SW480 (cell line): ENCODE measurements around the gene TEKT5.

Source experiments
- DNase-seq: peaks from one replicate; pipeline ENCODE4 v3.0.0-alpha.2; 2016; ENCODE audit warnings: low spot score

TEKT5 gene

GRCh38 chr16:10610499-10611184, 84.1 kb downstream of the TEKT5 start:
- no peak for DNase-seq

GRCh38 chr16:10609402-10609774, 85.3 kb downstream of the TEKT5 start:
- no peak for DNase-seq

- no peak for DNase-seq
Observed at GRCh38 chr16:10608687-10609401, 85.9 kb downstream of the TEKT5 start.

DNA sequence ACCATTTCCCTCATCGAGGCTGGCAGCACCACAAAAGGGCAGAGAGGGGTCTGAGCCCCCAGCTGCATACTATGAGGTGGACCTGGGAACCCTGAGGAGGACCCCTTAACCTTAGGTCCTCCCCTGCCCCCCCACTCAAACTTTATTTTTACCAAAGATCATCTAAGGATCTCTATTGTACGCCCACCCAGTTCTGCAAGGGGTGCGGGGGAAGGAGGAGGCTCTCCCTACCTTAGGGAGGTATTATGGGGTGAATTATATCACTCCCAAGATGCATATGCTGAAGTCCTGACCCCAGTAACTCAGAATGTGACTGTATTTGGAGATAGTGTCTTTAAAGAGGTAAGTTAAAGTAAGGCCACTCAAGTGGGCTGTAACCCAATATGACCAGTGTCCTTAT, 87.6 kb downstream of the TEKT5 start:
- no peak for DNase-seq

- no peak for DNase-seq
Observed at GRCh38 chr16:10606607-10607006, 88.1 kb downstream of the TEKT5 start.

- DNase-seq = no peak
Observed at GRCh38 chr16:10605636-10606035, 89.1 kb downstream of the TEKT5 start.

DNA sequence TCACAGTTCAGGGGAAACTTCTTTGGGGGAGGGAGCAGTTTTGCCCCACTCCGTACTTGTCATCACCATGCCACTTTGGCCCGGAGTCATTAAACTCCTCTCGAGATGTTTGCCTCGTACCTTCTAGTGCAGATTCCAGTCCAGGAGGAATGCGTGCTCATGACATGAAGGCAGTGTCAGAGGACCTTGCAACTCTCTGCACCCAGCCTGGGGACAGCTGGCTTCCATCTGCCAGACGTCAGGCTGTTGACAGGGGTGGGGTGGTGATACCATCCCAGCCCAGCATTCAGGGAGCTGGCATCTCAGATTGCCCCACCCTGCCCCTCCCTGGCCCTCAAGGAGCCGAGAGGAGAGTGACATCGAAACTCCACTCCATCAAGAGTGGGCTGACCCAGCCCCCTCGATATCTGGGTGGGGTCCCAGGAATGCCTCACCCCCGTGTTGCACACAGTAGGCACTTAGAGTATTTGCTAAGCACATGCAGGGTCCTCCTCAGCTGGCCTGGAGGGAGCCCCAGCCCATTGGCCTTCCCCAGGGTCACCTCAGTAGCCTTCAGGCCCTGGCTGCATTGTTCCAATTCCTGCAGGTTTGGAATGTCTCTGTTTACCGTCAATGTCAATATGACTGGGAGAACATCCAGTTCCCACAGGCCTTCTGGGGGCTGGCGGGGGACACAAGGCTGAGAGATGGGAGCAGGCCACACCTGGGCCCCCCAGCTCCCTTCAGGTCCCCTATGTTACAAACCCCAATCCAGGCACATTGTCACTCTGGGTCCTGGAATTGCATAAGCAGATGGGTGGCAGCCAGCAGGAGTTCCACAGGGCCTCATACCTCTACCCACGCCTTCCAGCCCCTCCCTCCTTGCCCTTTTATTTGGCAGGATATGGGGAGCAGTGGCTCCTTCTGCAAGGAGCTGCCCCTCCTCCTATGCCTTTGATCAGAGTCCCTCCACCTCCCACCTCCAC, 93.0 kb downstream of the TEKT5 start:
- no peak for DNase-seq

DNA sequence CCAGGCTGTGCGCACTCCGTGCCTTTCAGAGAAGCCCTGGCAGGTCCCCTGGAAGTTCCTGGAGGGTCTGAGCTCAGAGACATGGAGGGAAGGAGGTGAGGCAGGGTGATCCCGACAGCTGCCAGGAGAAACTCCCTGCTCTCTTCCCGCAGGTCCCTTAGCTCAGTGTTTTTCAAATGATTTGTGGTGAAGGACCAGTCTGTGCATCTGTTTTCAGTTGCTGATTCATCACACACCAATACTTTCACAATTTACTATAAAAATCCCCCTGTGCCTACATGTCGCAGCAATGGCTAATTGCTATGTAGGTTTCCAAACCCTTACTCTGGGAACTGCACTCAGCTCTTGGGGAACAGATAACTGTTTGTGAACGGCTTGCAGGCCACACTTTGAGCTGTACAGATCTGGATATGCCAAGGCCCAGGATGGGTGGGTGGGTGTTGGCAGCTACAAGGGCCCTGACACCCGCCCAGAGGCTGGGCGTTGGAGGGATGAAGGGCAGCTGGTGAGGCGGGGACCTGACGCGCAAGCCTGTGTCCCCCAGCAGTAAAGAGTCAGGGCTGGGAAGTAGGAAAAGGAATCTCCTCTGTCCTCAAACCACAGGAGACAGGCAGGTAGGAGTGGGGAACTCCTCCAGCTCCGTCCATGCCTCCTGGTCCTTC, 93.8 kb downstream of the TEKT5 start:
- no peak for DNase-seq

- no peak for DNase-seq
Observed at GRCh38 chr16:10599626-10600025, 95.1 kb downstream of the TEKT5 start.

DNA sequence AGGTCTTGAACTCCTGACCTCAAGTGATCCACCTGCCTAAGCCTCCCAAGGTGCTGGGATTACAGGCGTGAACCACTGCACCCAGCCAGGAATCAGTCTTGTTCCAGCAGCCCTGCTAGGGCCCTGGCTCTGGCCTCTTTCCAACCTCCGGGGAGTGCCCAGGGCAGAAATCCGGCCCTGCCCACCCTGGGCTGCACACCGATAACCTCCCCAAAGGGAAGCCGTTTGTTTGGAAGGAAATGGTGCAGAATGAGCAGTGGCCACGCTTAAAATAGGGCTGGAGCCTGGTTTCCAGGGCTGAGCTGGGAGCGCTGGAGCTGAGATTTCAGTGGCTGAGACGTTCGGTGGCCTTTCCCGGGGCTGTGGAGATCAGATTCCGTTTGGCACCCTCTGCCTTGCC, 96.6 kb downstream of the TEKT5 start:
- DNase-seq = no peak

- no peak for DNase-seq
Observed at GRCh38 chr16:10597187-10597601, 97.5 kb downstream of the TEKT5 start.

GRCh38 chr16:10594312-10594950, 100.3 kb downstream of the TEKT5 start:
- DNase-seq = no peak

GRCh38 chr16:10592611-10593010, 102.1 kb downstream of the TEKT5 start:
- no peak for DNase-seq

GRCh38 chr16:10590342-10590741, 104.4 kb downstream of the TEKT5 start:
- DNase-seq = no peak

GRCh38 chr16:10589109-10589508, 105.6 kb downstream of the TEKT5 start:
- no peak for DNase-seq

DNA sequence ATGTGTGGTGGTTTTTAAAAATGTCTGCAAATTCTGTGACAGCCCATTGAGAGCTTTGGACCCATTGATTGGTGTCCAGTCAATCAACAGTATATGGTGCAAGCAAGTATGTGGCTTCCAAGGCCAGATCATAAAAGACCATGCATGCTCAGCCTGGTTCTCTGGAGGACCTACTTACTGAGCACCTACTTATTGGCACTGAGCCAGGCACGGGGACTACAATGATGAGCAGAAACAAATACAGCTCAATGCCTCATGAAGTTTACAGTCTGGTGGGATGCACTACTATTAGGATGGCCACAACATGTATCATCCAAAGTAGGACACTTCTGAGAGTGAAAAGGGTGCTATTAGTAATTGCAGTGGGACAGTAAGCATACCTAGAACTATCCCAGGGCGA, 107.1 kb downstream of the TEKT5 start:
- no peak for DNase-seq

GRCh38 chr16:10584981-10585438, 109.7 kb downstream of the TEKT5 start:
- DNase-seq = no peak

DNA sequence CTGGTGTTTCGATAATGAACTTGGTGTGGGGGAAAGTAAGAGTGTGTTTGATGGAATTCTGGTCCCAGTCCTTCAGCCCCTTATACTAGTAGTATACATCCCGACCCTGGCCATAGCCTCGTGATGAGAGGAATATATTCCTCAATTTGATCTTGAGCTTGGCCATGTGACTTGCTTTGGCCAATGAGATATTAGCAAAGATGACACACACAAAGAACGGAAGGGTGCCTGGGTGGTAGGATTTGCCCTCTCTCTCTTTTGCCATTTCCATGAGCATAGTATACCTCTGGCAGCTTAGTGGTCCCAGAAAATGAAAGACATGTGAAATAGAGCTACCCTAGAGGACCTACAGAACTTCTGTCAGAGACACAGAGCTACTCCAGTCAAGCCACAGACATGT, 111.5 kb downstream of the TEKT5 start:
- DNase-seq = no peak

DNA sequence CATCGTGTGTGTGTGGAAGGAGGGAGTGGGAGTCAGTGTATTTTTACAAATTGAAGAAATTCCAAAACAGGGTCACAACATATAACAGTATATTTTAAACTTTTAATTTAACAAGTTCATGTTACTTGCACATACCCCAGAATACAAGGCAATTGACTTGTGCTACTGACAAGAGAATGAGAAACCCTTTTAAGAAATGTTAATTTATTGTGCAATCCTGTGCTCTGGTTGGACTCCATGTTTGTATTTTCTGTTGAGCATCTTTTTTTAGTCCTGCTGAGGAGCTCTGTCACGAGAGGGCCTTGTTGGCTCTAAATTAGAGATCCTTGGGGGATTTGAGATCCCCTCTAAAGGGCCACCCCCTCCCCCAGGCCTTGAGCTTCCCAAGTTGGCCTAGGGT, 113.2 kb downstream of the TEKT5 start:
- no peak for DNase-seq

DNA sequence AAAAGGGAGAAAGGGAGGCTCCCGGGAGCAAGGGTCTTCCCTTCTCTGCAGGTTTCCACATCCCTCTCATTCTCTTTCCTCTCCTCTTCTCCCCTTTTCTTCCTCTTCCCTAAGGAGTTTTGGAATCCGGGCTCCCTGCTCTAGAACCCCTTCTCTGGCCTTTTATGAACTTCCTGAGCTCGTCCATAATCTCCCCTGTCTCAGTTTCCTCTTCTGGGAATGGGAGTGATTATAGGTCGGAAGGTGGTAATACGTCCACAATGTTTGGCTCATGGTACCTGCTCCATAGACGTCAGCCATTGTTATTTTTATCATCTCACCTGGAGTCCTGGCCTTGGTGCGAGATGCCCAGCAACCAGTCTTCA, 113.9 kb downstream of the TEKT5 start:
- no peak for DNase-seq
